HUES6 (cell line): ENCODE data around the gene PINK1.

ENCODE experiments used
- H3K27ac ChIP-seq: 2 replicates; pipeline ENCODE4 v1.7.0; 2013; ENCODE audit warnings: low read depth, mild to moderate bottlenecking, low read length, inconsistent platforms
- H3K27me3 ChIP-seq: 2 replicates; pipeline ENCODE4 v1.6.1; 2013; ENCODE audit warnings: low read length; ENCODE audit not compliant: control insufficient read depth, insufficient read depth
- H3K36me3 ChIP-seq: 2 replicates; pipeline ENCODE4 v1.6.1; 2013; ENCODE audit warnings: low read length; ENCODE audit not compliant: control insufficient read depth, insufficient read depth
- H3K4me1 ChIP-seq: 2 replicates; pipeline ENCODE4 v1.6.1; 2013; ENCODE audit warnings: low read length; ENCODE audit not compliant: control insufficient read depth, insufficient read depth
- H3K4me3 ChIP-seq: 2 replicates; pipeline ENCODE4 v1.5.1; 2013; ENCODE audit warnings: low read depth, low read length
- H3K9ac ChIP-seq: one replicate; pipeline ENCODE4 v1.6.1; 2013; ENCODE audit warnings: mild to moderate bottlenecking, low read length
- H3K9me3 ChIP-seq: 2 replicates; pipeline ENCODE4 v1.6.1; 2013; ENCODE audit warnings: low read depth, low read length; ENCODE audit not compliant: control insufficient read depth, insufficient read depth

PINK1 gene

GRCh38 chr1:20626524-20626923 is 6.7 kb upstream of the PINK1 start:
- H3K9ac ChIP-seq = peak overlapping the region; percentile 17
- H3K4me1 ChIP-seq = peaks cover 11% of the 10 kb centered on the region
- peaks cover 30% of the 10 kb centered on the region for H3K9me3 ChIP-seq
- no peaks in the 10 kb centered on the region for H3K27me3 ChIP-seq
- peak overlapping the region; percentile 30; the same call in 1 of the 2 replicates for H3K27ac ChIP-seq
- no peaks in the 10 kb centered on the region; the same call in 1 of the 2 replicates for H3K36me3 ChIP-seq
- H3K4me3 ChIP-seq = no peak overlapping the region

GRCh38 chr1:20630729-20631128 is 2.5 kb upstream of the PINK1 start:
- Histone ChIP-seq H3K27ac (no peak overlapping the region), H3K9me3 (peaks cover 30% of the 10 kb centered on the region), H3K27me3 (no peaks in the 10 kb centered on the region), H3K4me1 (peaks cover 13% of the 10 kb centered on the region), H3K9ac (no peak overlapping the region), H3K36me3 (no peaks in the 10 kb centered on the region; the same call in 1 of the 2 replicates), H3K4me3 (no peak overlapping the region)

- Histone ChIP-seq H3K9me3 (peaks cover 24% of the 10 kb centered on the region), H3K27me3 (no peaks in the 10 kb centered on the region), H3K9ac (no peak overlapping the region), H3K4me3 (no peak overlapping the region), H3K36me3 (peaks cover 2% of the 10 kb centered on the region), H3K27ac (no peak overlapping the region), H3K4me1 (peaks cover 10% of the 10 kb centered on the region)
These were observed 872 bp upstream of the PINK1 start for GRCh38 chr1:20632386-20632785.

- H3K4me3 ChIP-seq = peak overlapping the region; percentile 70
- H3K27me3 ChIP-seq = no peaks in the 10 kb centered on the region
- peaks cover 15% of the 10 kb centered on the region for H3K36me3 ChIP-seq
- H3K4me1 ChIP-seq = peaks cover 10% of the 10 kb centered on the region
- peaks cover 11% of the 10 kb centered on the region; the same call in 1 of the 2 replicates for H3K9me3 ChIP-seq
- H3K27ac ChIP-seq = peak overlapping the region; percentile 27; the same call in 1 of the 2 replicates
- peak overlapping the region; percentile 72 for H3K9ac ChIP-seq
These were observed 871 bp downstream of the PINK1 start for GRCh38 chr1:20634065-20634593.

- peaks cover 11% of the 10 kb centered on the region; the same call in 1 of the 2 replicates for H3K9me3 ChIP-seq
- H3K36me3 ChIP-seq = peaks cover 20% of the 10 kb centered on the region
- peak overlapping the region; percentile 72 for H3K9ac ChIP-seq
- H3K4me1 ChIP-seq = peaks cover 10% of the 10 kb centered on the region
- no peaks in the 10 kb centered on the region for H3K27me3 ChIP-seq
- H3K27ac ChIP-seq = no peak overlapping the region
- H3K4me3 ChIP-seq = peak overlapping the region; percentile 70
These were observed 1.4 kb downstream of the PINK1 start for GRCh38 chr1:20634594-20635084.

GRCh38 chr1:20636785-20637347 is 3.6 kb downstream of the PINK1 start:
- Histone ChIP-seq H3K9ac (no peak overlapping the region), H3K4me3 (no peak overlapping the region), H3K9me3 (no peaks in the 10 kb centered on the region), H3K36me3 (peaks cover 33% of the 10 kb centered on the region), H3K27ac (no peak overlapping the region), H3K27me3 (no peaks in the 10 kb centered on the region), H3K4me1 (peaks cover 14% of the 10 kb centered on the region)

- Histone ChIP-seq H3K4me1 (0 out of 2 replicates have a peak, but pooled peaks cover 8% of the 10 kb centered on the region), H3K27ac (no peak overlapping the region), H3K36me3 (peaks cover 53% of the 10 kb centered on the region), H3K9me3 (no peaks in the 10 kb centered on the region), H3K27me3 (no peaks in the 10 kb centered on the region), H3K9ac (no peak overlapping the region), H3K4me3 (no peak overlapping the region)
These were observed 6.9 kb downstream of the PINK1 start for GRCh38 chr1:20640183-20640597.

- no peak overlapping the region for H3K4me3 ChIP-seq
These were observed 8.7 kb downstream of the PINK1 start for GRCh38 chr1:20641975-20642374.

GRCh38 chr1:20643080-20643479 is 9.8 kb downstream of the PINK1 start:
- H3K27ac ChIP-seq = no peak overlapping the region
- H3K36me3 ChIP-seq = peaks cover 53% of the 10 kb centered on the region
- H3K4me1 ChIP-seq = 0 out of 2 replicates have a peak, but pooled peaks cover 8% of the 10 kb centered on the region
- H3K9ac ChIP-seq = no peak overlapping the region
- H3K9me3 ChIP-seq = no peaks in the 10 kb centered on the region
- no peak overlapping the region for H3K4me3 ChIP-seq
- no peaks in the 10 kb centered on the region for H3K27me3 ChIP-seq

More at GRCh38 chr1:20641975-20642374, 8.7 kb downstream of the PINK1 start:
- Histone ChIP-seq H3K9me3 (no peaks in the 10 kb centered on the region), H3K4me1 (0 out of 2 replicates have a peak, but pooled peaks cover 8% of the 10 kb centered on the region), H3K36me3 (peaks cover 60% of the 10 kb centered on the region), H3K9ac (no peak overlapping the region), H3K27ac (no peak overlapping the region), H3K27me3 (no peaks in the 10 kb centered on the region)

- H3K9me3 ChIP-seq = no peaks in the 10 kb centered on the region
- H3K27ac ChIP-seq = no peak overlapping the region
- H3K4me3 ChIP-seq = no peak overlapping the region
- H3K4me1 ChIP-seq = 0 out of 2 replicates have a peak, but pooled peaks cover 8% of the 10 kb centered on the region
- no peaks in the 10 kb centered on the region for H3K27me3 ChIP-seq
- H3K9ac ChIP-seq = no peak overlapping the region
- H3K36me3 ChIP-seq = peaks cover 57% of the 10 kb centered on the region
These were observed 11.2 kb downstream of the PINK1 start for GRCh38 chr1:20644416-20644815.

- no peak overlapping the region for H3K4me3 ChIP-seq
- no peaks in the 10 kb centered on the region for H3K27me3 ChIP-seq
- H3K27ac ChIP-seq = no peak overlapping the region
- no peak overlapping the region for H3K9ac ChIP-seq
- H3K9me3 ChIP-seq = no peaks in the 10 kb centered on the region
- peaks cover 61% of the 10 kb centered on the region for H3K36me3 ChIP-seq
- 0 out of 2 replicates have a peak, but pooled peaks cover 8% of the 10 kb centered on the region for H3K4me1 ChIP-seq
These were observed 12.2 kb downstream of the PINK1 start for GRCh38 chr1:20645414-20645813.
